Prostate gland (tissue), 2 donors: Measurements from ENCODE around the gene AMN1.

Experiments used
- POLR2A ChIP-seq: fragments of 450-650 bp; IDR thresholded peaks from one replicate; pipeline ENCODE4 v1.6.1; 2016; ENCODE audit warnings: antibody characterized with exemption, mild to moderate bottlenecking
- TF ChIP-seq, protein P1 (sequence below), 4 experiments: fragments of 200-600 bp in 2 of 4; fragments of 450-650 bp in 2 of 4; sonication (generic) in 2 of 4; IDR thresholded peaks; 1 replicate in 3 of 4; 2 replicates in 1 of 4; pipeline ENCODE4 v1.5.1; 2016 to 2019; ENCODE audit warnings: antibody characterized with exemption in 4 of 4, mild to moderate bottlenecking in 2 of 4, moderate library complexity in 2 of 4

DNA sequence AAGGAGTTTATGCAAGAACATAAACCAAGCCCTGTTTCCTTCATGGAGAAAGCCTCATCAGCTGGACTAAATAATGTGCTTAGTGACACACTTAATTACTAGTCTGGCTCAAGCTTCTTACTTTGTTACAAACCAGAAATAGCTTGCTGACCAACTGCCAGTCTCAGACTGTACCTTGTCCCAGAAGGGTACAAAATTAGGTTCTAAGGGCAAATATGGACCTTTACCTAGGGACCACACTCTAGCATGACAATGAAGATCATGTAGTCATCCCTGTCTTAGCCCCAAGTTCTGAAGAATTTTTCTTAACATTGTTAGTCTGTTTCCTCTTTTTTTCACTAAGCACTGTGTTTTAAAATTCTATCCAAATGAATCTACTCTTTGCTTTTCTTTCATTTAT is 2.2 kb downstream of the AMN1 start:
- TF ChIP-seq, protein P1, sequence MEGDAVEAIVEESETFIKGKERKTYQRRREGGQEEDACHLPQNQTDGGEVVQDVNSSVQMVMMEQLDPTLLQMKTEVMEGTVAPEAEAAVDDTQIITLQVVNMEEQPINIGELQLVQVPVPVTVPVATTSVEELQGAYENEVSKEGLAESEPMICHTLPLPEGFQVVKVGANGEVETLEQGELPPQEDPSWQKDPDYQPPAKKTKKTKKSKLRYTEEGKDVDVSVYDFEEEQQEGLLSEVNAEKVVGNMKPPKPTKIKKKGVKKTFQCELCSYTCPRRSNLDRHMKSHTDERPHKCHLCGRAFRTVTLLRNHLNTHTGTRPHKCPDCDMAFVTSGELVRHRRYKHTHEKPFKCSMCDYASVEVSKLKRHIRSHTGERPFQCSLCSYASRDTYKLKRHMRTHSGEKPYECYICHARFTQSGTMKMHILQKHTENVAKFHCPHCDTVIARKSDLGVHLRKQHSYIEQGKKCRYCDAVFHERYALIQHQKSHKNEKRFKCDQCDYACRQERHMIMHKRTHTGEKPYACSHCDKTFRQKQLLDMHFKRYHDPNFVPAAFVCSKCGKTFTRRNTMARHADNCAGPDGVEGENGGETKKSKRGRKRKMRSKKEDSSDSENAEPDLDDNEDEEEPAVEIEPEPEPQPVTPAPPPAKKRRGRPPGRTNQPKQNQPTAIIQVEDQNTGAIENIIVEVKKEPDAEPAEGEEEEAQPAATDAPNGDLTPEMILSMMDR (IDR thresholded peaks at IDR 0.05): no peak
- no peak for TF ChIP-seq POLR2A
